Ovary (tissue), 3 donors: ENCODE results near the gene TMEM69.

ENCODE experiments used
- CTCF ChIP-seq, 3 donors: fragments of 450-650 bp in 2 of 3; fragments of 200-600 bp in 1 of 3; IDR thresholded peaks; one replicate each; pipeline versions ENCODE4 v1.5.1 to v1.8.0; 2016 to 2022; ENCODE audit warnings: antibody characterized with exemption in 3 of 3, mild to moderate bottlenecking in 1 of 3
- EP300 ChIP-seq: sonication (generic); formaldehyde crosslinking; IDR thresholded peaks from one replicate; pipeline ENCODE4 v1.6.1; 2017; ENCODE audit warnings: antibody characterized with exemption
- POLR2A ChIP-seq: fragments of 450-650 bp; IDR thresholded peaks from one replicate; pipeline ENCODE4 v1.6.1; 2017; ENCODE audit warnings: antibody characterized with exemption, mild to moderate bottlenecking, moderate library complexity
- donor health status: DM: no; HTN: no; CAD: no.

- TF ChIP-seq CTCF (IDR thresholded peaks at IDR 0.05) (no peak), POLR2A (no peak), EP300 (no peak)
Observed at GRCh38 chr1:45643321-45643720, 44.7 kb upstream of the TMEM69 start.
